ENCODE measurements around the gene PRR11. TPM values are rescaled to one million over a fixed set of nuclear protein-coding genes. Genes with fewer than 3 reads are reported as not detected.
"Not testable (repeated sequence)": the region's sequence is repeated elsewhere in the genome, so short reads cannot be mapped to it uniquely, and the experiment has no call there.

The PRR11 gene
- total and polyA plus RNA-seq, 7 donors = 0.36 to 11.0 (median 1.2) TPM; not detected in 1

GRCh38 chr17:59223813-59224212 lies 68.3 kb downstream of the PRR11 start:
- H3K4me1 ChIP-seq = peaks cover 0 to 6% (median 2%) of the 10 kb centered on the region in 4 donors
- intact Hi-C loops (cut with DNase I) = no loop called here
- TF ChIP-seq, protein P1, sequence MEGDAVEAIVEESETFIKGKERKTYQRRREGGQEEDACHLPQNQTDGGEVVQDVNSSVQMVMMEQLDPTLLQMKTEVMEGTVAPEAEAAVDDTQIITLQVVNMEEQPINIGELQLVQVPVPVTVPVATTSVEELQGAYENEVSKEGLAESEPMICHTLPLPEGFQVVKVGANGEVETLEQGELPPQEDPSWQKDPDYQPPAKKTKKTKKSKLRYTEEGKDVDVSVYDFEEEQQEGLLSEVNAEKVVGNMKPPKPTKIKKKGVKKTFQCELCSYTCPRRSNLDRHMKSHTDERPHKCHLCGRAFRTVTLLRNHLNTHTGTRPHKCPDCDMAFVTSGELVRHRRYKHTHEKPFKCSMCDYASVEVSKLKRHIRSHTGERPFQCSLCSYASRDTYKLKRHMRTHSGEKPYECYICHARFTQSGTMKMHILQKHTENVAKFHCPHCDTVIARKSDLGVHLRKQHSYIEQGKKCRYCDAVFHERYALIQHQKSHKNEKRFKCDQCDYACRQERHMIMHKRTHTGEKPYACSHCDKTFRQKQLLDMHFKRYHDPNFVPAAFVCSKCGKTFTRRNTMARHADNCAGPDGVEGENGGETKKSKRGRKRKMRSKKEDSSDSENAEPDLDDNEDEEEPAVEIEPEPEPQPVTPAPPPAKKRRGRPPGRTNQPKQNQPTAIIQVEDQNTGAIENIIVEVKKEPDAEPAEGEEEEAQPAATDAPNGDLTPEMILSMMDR (IDR thresholded peaks at IDR 0.05) = no peak
- TF ChIP-seq POLR2A (IDR thresholded peaks at IDR 0.05) (no peak), EP300 (IDR thresholded peaks at IDR 0.05) (no peak), POLR2AphosphoS5 (IDR thresholded peaks at IDR 0.05) (no peak)
- H3K4me3 ChIP-seq = no peak overlapping the region
- no peak for DNase-seq
- H3K9me3 ChIP-seq = no peaks in the 10 kb centered on the region
- no peak overlapping the region for H3K27ac ChIP-seq
- no peaks in the 10 kb centered on the region for H3K36me3 ChIP-seq
- 94 to 96% methylated on average over 7 of the region's 7 CpGs for WGBS, 2 donors
- no peaks in the 10 kb centered on the region for H3K27me3 ChIP-seq

- H3K27ac ChIP-seq; H3K9me3 ChIP-seq; H3K27me3 ChIP-seq; intact Hi-C loops (cut with DNase I); H3K36me3 ChIP-seq; H3K4me1 ChIP-seq; H3K4me3 ChIP-seq: not testable (repeated sequence)
- peak; percentile 7 for DNase-seq
- 93 to 98% methylated on average over 1 of the region's 1 CpG for WGBS, 2 donors
Measured at GRCh38 chr17:59228588-59228987, 73.0 kb downstream of the PRR11 start.

GRCh38 chr17:59230764-59231163 lies 75.2 kb downstream of the PRR11 start:
- WGBS, 2 donors = 90 to 92% methylated on average over 3 of the region's 3 CpGs
- H3K4me3 ChIP-seq = no peak overlapping the region
- TF ChIP-seq, protein P1 (IDR thresholded peaks at IDR 0.05) = no peak
- TF ChIP-seq POLR2A (IDR thresholded peaks at IDR 0.05) (no peak), POLR2AphosphoS5 (IDR thresholded peaks at IDR 0.05) (no peak)
- no peaks in the 10 kb centered on the region for H3K27me3 ChIP-seq
- H3K27ac ChIP-seq = no peak overlapping the region
- H3K9me3 ChIP-seq = no peaks in the 10 kb centered on the region
- intact Hi-C loops (cut with DNase I) = no loop called here
- H3K4me1 ChIP-seq = no peaks in the 10 kb centered on the region
- DNase-seq = peak; percentile 19
- no peaks in the 10 kb centered on the region for H3K36me3 ChIP-seq

DNA sequence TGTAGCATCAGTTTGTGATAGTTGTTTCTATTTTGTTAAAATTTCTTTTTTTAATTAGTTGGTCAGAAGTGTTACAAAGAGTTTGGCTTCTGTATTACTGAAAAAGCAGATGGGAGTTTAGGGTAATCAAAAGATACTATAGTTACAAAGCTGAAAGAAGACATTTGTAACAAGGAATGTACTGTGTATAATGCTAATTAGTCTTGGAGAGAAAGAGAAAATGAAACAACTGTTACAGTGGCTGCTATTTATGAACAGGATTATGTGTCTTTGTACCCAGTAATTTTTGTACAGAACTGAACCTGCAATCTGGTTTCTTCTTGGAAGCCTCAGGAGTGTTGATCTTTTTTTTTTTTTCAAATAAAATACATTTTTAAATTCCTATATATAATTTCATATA lies 79.1 kb downstream of the PRR11 start:
- DNase-seq = no peak
- Histone ChIP-seq H3K27ac (no peak overlapping the region), H3K9me3 (no peaks in the 10 kb centered on the region), H3K4me3 (no peak overlapping the region), H3K4me1 (no peaks in the 10 kb centered on the region), H3K36me3 (no peaks in the 10 kb centered on the region), H3K27me3 (no peaks in the 10 kb centered on the region)
- intact Hi-C loops (cut with DNase I) = no loop called here
- TF ChIP-seq, protein P1 (IDR thresholded peaks at IDR 0.05) = no peak
- TF ChIP-seq EP300 (IDR thresholded peaks at IDR 0.05) (no peak), POLR2AphosphoS5 (IDR thresholded peaks at IDR 0.05) (no peak), POLR2A (IDR thresholded peaks at IDR 0.05) (no peak)

GRCh38 chr17:59238906-59239305 lies 83.4 kb downstream of the PRR11 start:
- Histone ChIP-seq H3K4me1 (no peaks in the 10 kb centered on the region), H3K9me3 (no peaks in the 10 kb centered on the region), H3K27ac (no peak overlapping the region), H3K4me3 (no peak overlapping the region), H3K36me3 (no peaks in the 10 kb centered on the region), H3K27me3 (no peaks in the 10 kb centered on the region)
- WGBS, 2 donors = 94 to 96% methylated on average over 2 of the region's 2 CpGs
- TF ChIP-seq POLR2A (IDR thresholded peaks at IDR 0.05) (no peak), EP300 (IDR thresholded peaks at IDR 0.05) (no peak), POLR2AphosphoS5 (IDR thresholded peaks at IDR 0.05) (no peak)
- TF ChIP-seq, protein P1 (IDR thresholded peaks at IDR 0.05) = no peak
- DNase-seq = no peak
- intact Hi-C loops (cut with DNase I) = no loop called here
